Stimulated activated CD4-positive, alpha-beta T cell treated with anti-CD3 and anti-CD28 coated beads, Interleukin-15, amount 100 ng/mL, for 48 hours (primary cell): ENCODE measurements around the gene HOXC4.
A peak's percentile ranks its signal among the peaks of the same experiment; 100 is the strongest.
"Not testable (repeated sequence)": the region's sequence is repeated elsewhere in the genome, so short reads cannot be mapped to it uniquely, and the experiment has no call there.

Source experiments
- DNase-seq, 2 donors: peaks; one replicate each; pipeline ENCODE4 v3.0.0-alpha.2; 2020; ENCODE audit warnings: low read depth in 2 of 2

The HOXC4 gene

GRCh38 chr12:54058128-54058768 lies 4.6 kb downstream of the HOXC4 start:
- DNase-seq: no peak

- no peak for DNase-seq
These were observed 6.0 kb downstream of the HOXC4 start for GRCh38 chr12:54059668-54060067.

- no peak for DNase-seq
These were observed 6.7 kb downstream of the HOXC4 start for GRCh38 chr12:54060174-54060974.

- DNase-seq: no peak
These were observed 7.5 kb downstream of the HOXC4 start for GRCh38 chr12:54060975-54061778.

- no peak for DNase-seq
These were observed 12.0 kb downstream of the HOXC4 start for GRCh38 chr12:54065677-54066076.

GRCh38 chr12:54066408-54066807 lies 12.8 kb downstream of the HOXC4 start:
- DNase-seq: no peak

- no peak for DNase-seq
These were observed 14.9 kb downstream of the HOXC4 start for GRCh38 chr12:54068418-54069070.

- no peak for DNase-seq
These were observed 18.3 kb downstream of the HOXC4 start for GRCh38 chr12:54071942-54072341.

- no peak for DNase-seq
These were observed 20.7 kb downstream of the HOXC4 start for GRCh38 chr12:54074308-54074707.

- DNase-seq: no peak
These were observed 21.8 kb downstream of the HOXC4 start for GRCh38 chr12:54075409-54075808.

- DNase-seq: no peak
These were observed 22.3 kb downstream of the HOXC4 start for GRCh38 chr12:54075974-54076373.

GRCh38 chr12:54077843-54078242 lies 24.2 kb downstream of the HOXC4 start:
- not testable (repeated sequence) for DNase-seq

- DNase-seq: not testable (repeated sequence)
These were observed 25.5 kb downstream of the HOXC4 start for GRCh38 chr12:54079115-54079514.

- DNase-seq: not testable (repeated sequence)
These were observed 26.6 kb downstream of the HOXC4 start for GRCh38 chr12:54080008-54080924.

GRCh38 chr12:54081053-54081514 lies 27.4 kb downstream of the HOXC4 start:
- DNase-seq: not testable (repeated sequence)

GRCh38 chr12:54081581-54082396 lies 28.2 kb downstream of the HOXC4 start:
- not testable (repeated sequence) for DNase-seq

- DNase-seq: peak; percentile 7 to 16
These were observed 28.8 kb downstream of the HOXC4 start for GRCh38 chr12:54082397-54082892.

GRCh38 chr12:54088011-54088410 lies 34.4 kb downstream of the HOXC4 start:
- DNase-seq: not testable (repeated sequence)

- DNase-seq: not testable (repeated sequence)
These were observed 35.8 kb downstream of the HOXC4 start for GRCh38 chr12:54089465-54089864.

GRCh38 chr12:54090312-54090711 lies 36.7 kb downstream of the HOXC4 start:
- not testable (repeated sequence) for DNase-seq
